Mononuclear cell (primary cell): Measurements from ENCODE around the gene TECPR2. TPM values are rescaled to one million over a fixed set of nuclear protein-coding genes. Genes with fewer than 3 reads are reported as not detected.
"Not testable (repeated sequence)": the region's sequence is repeated elsewhere in the genome, so short reads cannot be mapped to it uniquely, and the experiment has no call there.

Source experiments
- H3K27me3 ChIP-seq: 2 replicates; pipeline ENCODE4 v1.6.0; 2011; ENCODE audit warnings: low read length, control low read depth; ENCODE audit not compliant: insufficient read depth
- H3K4me1 ChIP-seq: 2 replicates; pipeline ENCODE4 v1.5.1; 2011; ENCODE audit warnings: mild to moderate bottlenecking, low read length, control low read depth; ENCODE audit not compliant: insufficient read depth
- H3K4me3 ChIP-seq: 2 replicates; pipeline ENCODE4 v1.5.1; 2011; ENCODE audit warnings: mild to moderate bottlenecking, low read length, moderate library complexity
- H3K9me3 ChIP-seq: 2 replicates; pipeline ENCODE4 v1.5.1; 2011; ENCODE audit warnings: low read depth, mild to moderate bottlenecking, control low read depth, low read length
- total RNA-seq: library from RNA; depleted of rRNA; stranded (reverse); fragments of >200 nt; gene quantifications from one replicate; pipeline ENCODE4 v1.2.3, GENCODE V29; 2012

Gene TECPR2
- total RNA-seq, 1 donor = 2.7 TPM

DNA sequence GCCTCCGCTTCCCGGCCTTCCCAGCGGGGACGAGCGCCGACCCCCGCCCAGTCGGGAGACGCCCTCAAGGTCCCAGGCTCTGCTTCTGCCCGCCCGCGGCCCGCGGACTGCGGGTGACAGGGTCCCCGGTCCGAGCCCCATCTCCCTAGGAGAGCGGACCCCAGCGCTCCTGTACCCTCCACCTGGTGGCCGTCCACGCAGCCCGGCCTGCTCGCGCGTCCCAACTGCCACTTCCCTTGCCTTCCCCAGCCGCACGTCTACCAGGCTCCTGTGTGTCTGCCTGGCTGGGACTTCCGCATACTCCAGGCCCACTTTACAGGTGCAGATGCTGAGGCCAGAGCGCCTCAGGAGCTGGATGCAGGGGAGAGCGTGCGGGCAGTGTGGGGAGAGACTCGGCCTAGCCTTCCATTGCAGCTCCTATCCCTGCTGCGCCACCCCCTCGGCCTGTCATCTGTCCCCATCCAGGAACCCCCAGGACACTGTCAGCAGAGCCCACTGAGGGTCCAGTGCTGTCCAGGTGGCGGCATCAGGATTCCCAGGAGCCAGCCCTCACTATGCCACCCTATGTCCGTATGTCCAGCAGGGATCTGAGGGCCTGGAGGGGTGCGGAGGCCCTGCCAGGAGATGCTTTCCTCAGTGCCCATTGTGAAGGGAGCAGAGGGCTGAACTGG lies 154.8 kb downstream of the TECPR2 start:
- H3K4me1 ChIP-seq = peaks cover 11% of the 10 kb centered on the region
- no peaks in the 10 kb centered on the region for H3K9me3 ChIP-seq
- peak overlapping the region; percentile 42 for H3K4me3 ChIP-seq
- no peaks in the 10 kb centered on the region for H3K27me3 ChIP-seq

DNA sequence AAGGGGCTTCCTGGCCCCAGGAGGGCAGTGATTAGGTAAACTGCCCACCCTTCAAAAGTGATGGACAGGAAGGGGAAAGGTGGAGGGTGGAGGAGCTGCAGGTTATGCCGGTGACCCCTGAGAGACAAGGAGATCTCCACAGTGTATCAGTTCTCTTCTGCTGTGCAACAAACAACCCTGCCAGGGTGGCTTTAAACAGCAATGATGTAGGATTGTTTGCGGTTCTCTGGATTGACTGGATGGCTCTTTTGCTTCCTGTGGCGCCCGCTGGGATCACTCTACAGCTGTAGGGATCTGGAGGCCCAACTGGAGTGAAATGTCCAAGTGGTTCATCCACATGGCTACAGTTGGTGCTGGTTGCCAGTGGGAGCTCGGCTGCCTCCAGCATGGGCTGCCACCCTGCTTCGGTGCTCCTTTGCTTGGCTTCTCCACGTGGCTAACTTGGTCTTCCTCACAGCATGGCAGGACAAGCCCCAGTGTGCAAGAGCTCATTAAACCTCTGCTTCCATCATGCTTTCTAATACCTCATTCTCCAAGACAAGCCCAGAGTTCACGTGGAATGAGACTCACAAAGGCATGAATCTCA lies 155.4 kb downstream of the TECPR2 start:
- H3K9me3 ChIP-seq = no peaks in the 10 kb centered on the region
- H3K4me1 ChIP-seq = peaks cover 16% of the 10 kb centered on the region
- no peak overlapping the region for H3K4me3 ChIP-seq
- no peaks in the 10 kb centered on the region for H3K27me3 ChIP-seq

- H3K4me3 ChIP-seq, H3K27me3 ChIP-seq, H3K9me3 ChIP-seq: not testable (repeated sequence)
- peaks cover 32% of the 10 kb centered on the region for H3K4me1 ChIP-seq
These were observed 157.0 kb downstream of the TECPR2 start for GRCh38 chr14:102519709-102520108.

DNA sequence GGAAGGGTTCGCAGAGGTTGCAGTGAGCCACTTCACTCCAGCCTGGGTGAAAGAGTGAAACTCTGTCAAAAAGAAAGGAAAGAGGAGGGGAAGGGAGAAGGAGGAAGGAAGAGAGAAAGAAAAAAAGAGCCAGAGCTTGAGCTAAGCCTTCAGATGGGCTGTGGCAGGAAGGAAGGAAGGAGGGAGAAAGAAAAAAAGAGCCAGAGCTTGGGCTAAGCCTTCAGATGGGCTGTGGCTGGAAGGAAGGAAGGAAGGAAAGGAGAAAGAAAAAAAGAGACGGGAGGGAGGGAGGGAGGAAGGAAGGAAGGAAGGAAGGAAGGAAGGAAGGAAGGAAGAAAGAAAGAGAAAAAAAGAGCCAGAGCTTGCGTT lies 160.4 kb downstream of the TECPR2 start:
- peaks cover 47% of the 10 kb centered on the region for H3K4me1 ChIP-seq

DNA sequence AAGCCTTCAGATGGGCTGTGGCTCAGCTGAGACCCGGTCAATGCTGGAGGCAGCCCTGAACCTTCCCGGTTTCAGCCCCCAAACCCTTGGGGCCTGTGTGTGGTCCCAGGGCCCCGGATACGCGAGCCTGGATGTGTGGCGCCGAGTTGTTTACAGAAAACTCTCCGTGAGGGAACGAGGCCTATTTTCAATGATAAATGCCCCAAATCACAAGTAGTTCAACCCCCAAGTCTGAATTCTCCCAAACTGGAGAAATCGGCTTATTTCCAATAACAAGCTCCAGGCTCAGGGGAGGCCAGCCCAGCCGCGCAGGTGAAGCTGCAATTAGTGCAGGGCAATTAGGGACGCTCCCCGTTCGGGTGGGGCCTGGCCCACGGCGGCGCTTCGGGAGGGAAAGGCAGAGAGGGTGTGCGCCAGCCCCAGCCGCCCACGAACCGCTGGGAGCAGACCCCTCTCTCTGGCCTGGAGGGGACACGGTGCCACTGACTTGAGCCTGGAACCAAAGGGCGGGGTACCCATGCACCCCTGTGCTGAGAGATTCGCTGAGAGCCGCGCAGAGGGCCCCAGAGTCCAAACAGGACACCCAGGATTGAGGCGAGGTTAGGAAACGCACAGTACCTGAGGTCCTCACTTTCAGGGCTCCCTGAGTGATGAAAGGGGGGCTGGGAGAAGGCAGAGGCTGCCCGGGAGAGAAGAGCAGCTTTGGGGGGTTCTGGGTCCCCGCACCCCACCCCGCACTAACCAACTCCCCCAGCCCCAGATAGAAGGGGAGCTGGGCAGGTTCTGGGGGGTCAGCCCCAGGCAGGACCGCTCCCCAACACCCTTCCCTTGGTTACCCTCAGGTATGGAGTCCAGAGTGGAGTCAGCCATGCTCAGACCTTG lies 161.1 kb downstream of the TECPR2 start:
- Histone ChIP-seq H3K4me3 (peak overlapping the region; percentile 41), H3K27me3 (no peaks in the 10 kb centered on the region), H3K9me3 (no peaks in the 10 kb centered on the region), H3K4me1 (peaks cover 53% of the 10 kb centered on the region)

More for the DNA sequence above, 160.4 kb downstream of the TECPR2 start:
- Histone ChIP-seq H3K27me3 (no peaks in the 10 kb centered on the region), H3K4me3 (no peak overlapping the region), H3K9me3 (no peaks in the 10 kb centered on the region)

GRCh38 chr14:102524451-102525218 lies 161.9 kb downstream of the TECPR2 start:
- H3K4me3 ChIP-seq = peak overlapping the region; percentile 41
- no peaks in the 10 kb centered on the region for H3K27me3 ChIP-seq
- H3K9me3 ChIP-seq = no peaks in the 10 kb centered on the region
- peaks cover 55% of the 10 kb centered on the region for H3K4me1 ChIP-seq

- H3K27me3 ChIP-seq = no peaks in the 10 kb centered on the region
- H3K4me3 ChIP-seq = peak overlapping the region; percentile 41
- H3K4me1 ChIP-seq = peaks cover 61% of the 10 kb centered on the region
- H3K9me3 ChIP-seq = no peaks in the 10 kb centered on the region
These were observed 162.6 kb downstream of the TECPR2 start for GRCh38 chr14:102525219-102525928.

GRCh38 chr14:102525929-102526497 lies 163.3 kb downstream of the TECPR2 start:
- H3K9me3 ChIP-seq = no peaks in the 10 kb centered on the region
- no peak overlapping the region for H3K4me3 ChIP-seq
- peaks cover 67% of the 10 kb centered on the region for H3K4me1 ChIP-seq
- no peaks in the 10 kb centered on the region for H3K27me3 ChIP-seq

GRCh38 chr14:102528431-102529170 lies 165.9 kb downstream of the TECPR2 start:
- peaks cover 64% of the 10 kb centered on the region for H3K4me1 ChIP-seq
- no peaks in the 10 kb centered on the region for H3K9me3 ChIP-seq
- H3K4me3 ChIP-seq = no peak overlapping the region
- H3K27me3 ChIP-seq = no peaks in the 10 kb centered on the region

GRCh38 chr14:102530828-102531478 lies 168.2 kb downstream of the TECPR2 start:
- Histone ChIP-seq H3K4me1 (peaks cover 41% of the 10 kb centered on the region), H3K27me3 (no peaks in the 10 kb centered on the region), H3K4me3 (no peak overlapping the region), H3K9me3 (no peaks in the 10 kb centered on the region)

DNA sequence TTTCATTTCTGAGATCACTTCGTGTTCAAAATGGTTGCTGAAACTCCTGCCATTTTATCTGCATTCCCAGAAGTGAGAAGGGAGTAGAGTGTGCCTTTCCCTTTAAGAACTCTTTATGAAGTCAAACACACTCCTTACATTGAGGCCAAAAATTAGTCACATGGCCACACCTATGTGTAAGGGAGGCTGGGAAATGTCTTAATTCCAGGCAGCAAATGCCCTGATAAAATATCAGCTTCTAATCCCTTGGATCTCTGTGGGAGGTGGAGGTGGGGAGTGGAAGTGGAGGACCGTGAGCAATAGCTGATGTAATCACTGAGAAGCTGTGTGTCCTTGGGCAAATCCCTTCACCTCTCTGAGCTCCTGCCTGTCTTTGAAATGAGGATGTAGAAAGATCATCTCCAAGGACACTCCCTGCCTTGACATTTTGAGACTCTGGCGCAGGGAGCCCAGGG lies 169.5 kb downstream of the TECPR2 start:
- H3K27me3 ChIP-seq = no peaks in the 10 kb centered on the region
- no peak overlapping the region for H3K4me3 ChIP-seq
- no peaks in the 10 kb centered on the region for H3K9me3 ChIP-seq
- H3K4me1 ChIP-seq = peaks cover 37% of the 10 kb centered on the region

GRCh38 chr14:102537981-102538601 lies 175.3 kb downstream of the TECPR2 start:
- no peaks in the 10 kb centered on the region for H3K4me1 ChIP-seq
- H3K27me3 ChIP-seq = no peaks in the 10 kb centered on the region
- H3K4me3 ChIP-seq = no peak overlapping the region
- H3K9me3 ChIP-seq = no peaks in the 10 kb centered on the region
